ENCODE results near the gene COL4A3.

COL4A3 gene

GRCh38 chr2:227188292-227188691 is 23.9 kb downstream of the COL4A3 start:
- H3K4me3 ChIP-seq (ENCODE audit: low read depth in 1 of 2, low read length in 2 of 2): no peak overlapping the region
- H3K27me3 ChIP-seq (ENCODE audit: control insufficient read depth in 1 of 2, insufficient read depth in 2 of 2, low read length in 2 of 2): no peaks in the 10 kb centered on the region
- no peak overlapping the region for H3K9ac ChIP-seq (ENCODE audit: low read length)

GRCh38 chr2:227191367-227191766 is 26.9 kb downstream of the COL4A3 start:
- H3K27ac ChIP-seq (ENCODE audit: low read depth, low read length): no peak overlapping the region
- H3K9ac ChIP-seq (ENCODE audit: low read length): no peak overlapping the region
- H3K36me3 ChIP-seq (ENCODE audit: insufficient read depth, low read length): no peaks in the 10 kb centered on the region
- no peaks in the 10 kb centered on the region for H3K9me3 ChIP-seq (ENCODE audit: low read length)
- no peaks in the 10 kb centered on the region for H3K4me1 ChIP-seq (ENCODE audit: insufficient read depth, low read length)
- no peaks in the 10 kb centered on the region for H3K27me3 ChIP-seq (ENCODE audit: control insufficient read depth in 1 of 2, insufficient read depth in 2 of 2, low read length in 2 of 2)
- H3K4me3 ChIP-seq (ENCODE audit: low read depth in 1 of 2, low read length in 2 of 2): no peak overlapping the region

More at GRCh38 chr2:227188292-227188691, 23.9 kb downstream of the COL4A3 start:
- H3K36me3 ChIP-seq (ENCODE audit: insufficient read depth, low read length): no peaks in the 10 kb centered on the region
- no peaks in the 10 kb centered on the region for H3K4me1 ChIP-seq (ENCODE audit: insufficient read depth, low read length)
- H3K9me3 ChIP-seq (ENCODE audit: low read length): no peaks in the 10 kb centered on the region
- no peak overlapping the region for H3K27ac ChIP-seq (ENCODE audit: low read depth, low read length)

DNA sequence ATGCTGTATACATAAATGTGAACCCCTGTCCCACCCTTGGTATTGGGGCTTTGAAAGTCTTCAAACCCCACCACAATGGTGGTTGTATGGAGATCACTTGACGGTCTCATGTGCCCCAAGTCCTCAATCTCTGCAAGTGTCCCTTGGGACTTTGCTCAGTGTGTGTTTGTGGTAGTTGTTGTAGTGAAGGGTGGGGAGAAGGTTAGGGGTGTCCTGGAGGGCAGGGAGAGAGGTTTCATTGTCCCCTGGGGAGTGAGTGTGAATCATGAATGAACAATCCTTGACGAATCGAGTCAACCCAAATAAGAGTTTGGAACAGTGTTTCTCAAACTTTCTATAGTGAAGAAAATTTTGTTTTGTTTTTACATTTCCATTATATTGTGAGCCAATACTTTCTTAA is 28.1 kb downstream of the COL4A3 start:
- no peak overlapping the region for H3K9ac ChIP-seq (ENCODE audit: low read length)
- H3K36me3 ChIP-seq (ENCODE audit: insufficient read depth, low read length): no peaks in the 10 kb centered on the region
- H3K4me1 ChIP-seq (ENCODE audit: insufficient read depth, low read length): no peaks in the 10 kb centered on the region
- H3K27ac ChIP-seq (ENCODE audit: low read depth, low read length): no peak overlapping the region
- no peak overlapping the region for H3K4me3 ChIP-seq (ENCODE audit: low read depth in 1 of 2, low read length in 2 of 2)
- no peaks in the 10 kb centered on the region for H3K27me3 ChIP-seq (ENCODE audit: control insufficient read depth in 1 of 2, insufficient read depth in 2 of 2, low read length in 2 of 2)
- no peaks in the 10 kb centered on the region for H3K9me3 ChIP-seq (ENCODE audit: low read length)

GRCh38 chr2:227194219-227194618 is 29.8 kb downstream of the COL4A3 start:
- Histone ChIP-seq H3K4me3 (ENCODE audit: low read depth in 1 of 2, low read length in 2 of 2) (no peak overlapping the region), H3K27ac (ENCODE audit: low read depth, low read length) (no peak overlapping the region), H3K9ac (ENCODE audit: low read length) (no peak overlapping the region), H3K36me3 (ENCODE audit: insufficient read depth, low read length) (no peaks in the 10 kb centered on the region), H3K9me3 (ENCODE audit: low read length) (no peaks in the 10 kb centered on the region), H3K27me3 (ENCODE audit: control insufficient read depth in 1 of 2, insufficient read depth in 2 of 2, low read length in 2 of 2) (no peaks in the 10 kb centered on the region), H3K4me1 (ENCODE audit: insufficient read depth, low read length) (no peaks in the 10 kb centered on the region)

DNA sequence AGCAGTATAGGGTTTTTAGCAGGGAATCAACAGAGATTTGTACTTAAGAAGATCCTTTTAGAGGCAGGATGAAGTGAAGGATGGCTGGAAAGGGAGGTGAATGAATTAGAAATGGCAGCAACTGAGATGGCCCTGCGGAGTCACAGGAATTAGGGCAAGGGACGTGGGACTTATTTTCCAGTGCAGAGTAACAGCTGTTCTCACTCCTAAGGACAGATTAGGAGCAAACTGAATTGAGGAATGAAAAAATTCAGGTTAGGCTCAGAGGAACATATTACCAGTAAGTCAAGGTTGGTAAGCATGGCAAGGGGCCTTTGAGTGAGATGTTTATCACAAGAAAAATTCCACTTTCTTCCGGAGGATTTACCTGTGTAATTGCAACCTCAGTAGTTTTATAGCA is 34.4 kb downstream of the COL4A3 start:
- H3K9ac ChIP-seq (ENCODE audit: low read length): no peak overlapping the region
- H3K4me1 ChIP-seq (ENCODE audit: insufficient read depth, low read length): no peaks in the 10 kb centered on the region
- H3K9me3 ChIP-seq (ENCODE audit: low read length): no peaks in the 10 kb centered on the region
- no peak overlapping the region for H3K27ac ChIP-seq (ENCODE audit: low read depth, low read length)
- H3K27me3 ChIP-seq (ENCODE audit: control insufficient read depth in 1 of 2, insufficient read depth in 2 of 2, low read length in 2 of 2): no peaks in the 10 kb centered on the region
- H3K4me3 ChIP-seq (ENCODE audit: low read depth in 1 of 2, low read length in 2 of 2): no peak overlapping the region
- H3K36me3 ChIP-seq (ENCODE audit: insufficient read depth, low read length): no peaks in the 10 kb centered on the region

DNA sequence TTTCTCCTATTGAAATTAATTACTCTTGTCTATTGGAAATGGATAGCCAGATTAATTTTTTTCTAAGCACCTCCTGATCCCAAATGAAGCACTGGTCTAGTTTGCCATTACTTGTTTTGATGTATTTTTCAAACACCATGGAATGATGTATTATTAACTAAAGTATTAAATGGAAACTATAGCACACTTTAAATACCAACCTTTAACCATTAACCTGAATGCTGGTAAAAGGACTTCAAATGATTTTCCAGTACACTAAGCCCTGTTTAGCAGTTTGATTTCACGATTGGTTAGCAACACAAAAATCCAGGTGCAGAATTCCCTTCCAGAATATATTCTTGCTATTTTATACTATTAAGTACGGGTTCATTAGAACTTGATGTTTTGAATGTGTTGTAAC is 37.3 kb downstream of the COL4A3 start:
- Histone ChIP-seq H3K4me1 (ENCODE audit: insufficient read depth, low read length) (no peaks in the 10 kb centered on the region), H3K9ac (ENCODE audit: low read length) (no peak overlapping the region), H3K36me3 (ENCODE audit: insufficient read depth, low read length) (no peaks in the 10 kb centered on the region), H3K4me3 (ENCODE audit: low read depth in 1 of 2, low read length in 2 of 2) (no peak overlapping the region), H3K27me3 (ENCODE audit: control insufficient read depth in 1 of 2, insufficient read depth in 2 of 2, low read length in 2 of 2) (no peaks in the 10 kb centered on the region), H3K9me3 (ENCODE audit: low read length) (no peaks in the 10 kb centered on the region), H3K27ac (ENCODE audit: low read depth, low read length) (no peak overlapping the region)

DNA sequence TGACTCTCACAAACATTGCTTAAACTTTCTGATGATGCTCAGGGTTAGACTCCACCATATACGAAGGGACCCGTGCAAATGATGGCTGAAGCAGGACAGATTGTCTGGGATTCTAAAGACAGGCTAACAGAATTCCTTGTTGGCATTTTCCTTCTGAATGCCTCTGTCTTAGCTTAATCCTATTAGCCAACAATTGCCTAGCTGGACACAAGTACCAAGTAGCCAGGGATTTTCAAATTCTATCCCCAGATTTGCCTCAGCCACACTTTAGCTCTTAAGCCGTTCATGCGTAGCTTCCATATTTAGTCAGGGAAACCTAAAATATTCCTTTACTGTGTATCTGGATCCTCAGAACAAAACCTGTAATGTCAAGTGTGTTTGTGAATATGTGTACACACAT is 40.0 kb downstream of the COL4A3 start:
- no peaks in the 10 kb centered on the region for H3K4me1 ChIP-seq (ENCODE audit: insufficient read depth, low read length)
- H3K27me3 ChIP-seq (ENCODE audit: control insufficient read depth in 1 of 2, insufficient read depth in 2 of 2, low read length in 2 of 2): no peaks in the 10 kb centered on the region
- H3K4me3 ChIP-seq (ENCODE audit: low read depth in 1 of 2, low read length in 2 of 2): no peak overlapping the region
- no peak overlapping the region for H3K9ac ChIP-seq (ENCODE audit: low read length)
- H3K27ac ChIP-seq (ENCODE audit: low read depth, low read length): no peak overlapping the region
- H3K9me3 ChIP-seq (ENCODE audit: low read length): no peaks in the 10 kb centered on the region
- H3K36me3 ChIP-seq (ENCODE audit: insufficient read depth, low read length): no peaks in the 10 kb centered on the region

DNA sequence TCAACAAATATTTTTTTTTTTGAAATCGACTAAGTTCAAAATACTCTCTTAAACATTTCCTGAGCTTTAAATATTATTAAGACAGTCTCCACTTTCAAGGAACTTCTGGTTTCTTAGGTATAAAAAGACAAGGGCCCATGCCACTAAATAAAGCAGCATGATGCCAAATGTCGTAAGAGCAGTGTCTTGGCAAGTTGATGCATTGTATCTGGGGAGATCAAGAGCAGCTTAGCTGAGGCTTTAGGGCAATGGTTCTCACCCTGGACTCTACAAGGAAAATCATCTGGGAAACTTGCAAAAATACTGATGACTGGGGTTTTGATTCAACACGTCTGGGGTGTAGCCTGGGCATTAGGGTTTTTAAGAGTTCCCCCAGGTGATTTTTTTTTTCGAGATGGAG is 41.3 kb downstream of the COL4A3 start:
- H3K27me3 ChIP-seq (ENCODE audit: control insufficient read depth in 1 of 2, insufficient read depth in 2 of 2, low read length in 2 of 2): no peaks in the 10 kb centered on the region
- no peak overlapping the region for H3K27ac ChIP-seq (ENCODE audit: low read depth, low read length)
- H3K4me3 ChIP-seq (ENCODE audit: low read depth in 1 of 2, low read length in 2 of 2): no peak overlapping the region
- H3K4me1 ChIP-seq (ENCODE audit: insufficient read depth, low read length): no peaks in the 10 kb centered on the region
- no peaks in the 10 kb centered on the region for H3K9me3 ChIP-seq (ENCODE audit: low read length)
- no peaks in the 10 kb centered on the region for H3K36me3 ChIP-seq (ENCODE audit: insufficient read depth, low read length)
- H3K9ac ChIP-seq (ENCODE audit: low read length): no peak overlapping the region

DNA sequence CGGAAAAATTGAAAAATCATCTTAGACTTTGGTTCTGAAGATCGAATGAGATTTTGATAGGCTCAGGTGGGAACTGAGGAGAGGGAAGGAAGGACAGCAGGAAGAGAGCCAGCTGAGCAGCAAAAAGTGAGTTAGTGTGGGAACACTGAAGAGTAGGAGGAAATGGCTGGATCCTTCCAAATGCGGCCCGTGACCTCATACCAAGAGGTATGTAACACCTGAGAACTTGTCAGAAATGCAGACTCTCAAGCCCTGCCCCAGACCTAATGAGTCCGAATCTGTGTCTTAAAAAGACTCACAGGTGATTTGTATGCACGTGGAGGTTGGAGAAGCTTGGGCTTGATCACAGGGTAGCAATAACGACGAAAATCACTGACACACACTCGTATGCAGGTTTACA is 42.0 kb downstream of the COL4A3 start:
- no peak overlapping the region for H3K9ac ChIP-seq (ENCODE audit: low read length)
- H3K27me3 ChIP-seq (ENCODE audit: control insufficient read depth in 1 of 2, insufficient read depth in 2 of 2, low read length in 2 of 2): no peaks in the 10 kb centered on the region
- H3K36me3 ChIP-seq (ENCODE audit: insufficient read depth, low read length): no peaks in the 10 kb centered on the region
- H3K4me1 ChIP-seq (ENCODE audit: insufficient read depth, low read length): no peaks in the 10 kb centered on the region
- H3K4me3 ChIP-seq (ENCODE audit: low read depth in 1 of 2, low read length in 2 of 2): no peak overlapping the region
- H3K27ac ChIP-seq (ENCODE audit: low read depth, low read length): no peak overlapping the region
- H3K9me3 ChIP-seq (ENCODE audit: low read length): no peaks in the 10 kb centered on the region

DNA sequence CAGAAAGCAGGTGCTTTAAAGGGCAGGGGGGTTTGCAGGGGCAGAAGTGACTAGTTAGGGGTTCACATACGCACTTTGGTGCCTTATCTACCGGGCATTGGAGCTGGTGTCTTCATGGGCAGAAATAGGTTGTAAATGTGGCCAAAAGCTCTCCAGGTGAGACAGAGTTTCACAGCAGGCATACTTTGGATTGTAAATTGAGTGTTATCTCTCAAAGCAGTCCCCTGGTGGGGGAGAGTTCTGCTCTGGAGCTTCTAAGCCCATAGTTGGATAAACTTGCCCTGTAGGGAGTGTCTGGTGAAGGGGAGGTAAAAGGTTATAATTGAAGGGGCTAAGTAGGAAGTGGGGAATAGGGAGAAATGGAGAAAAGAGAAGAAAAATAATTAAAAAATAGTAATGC is 43.1 kb downstream of the COL4A3 start:
- H3K4me3 ChIP-seq (ENCODE audit: low read depth in 1 of 2, low read length in 2 of 2): no peak overlapping the region
- no peaks in the 10 kb centered on the region for H3K4me1 ChIP-seq (ENCODE audit: insufficient read depth, low read length)
- H3K9ac ChIP-seq (ENCODE audit: low read length): no peak overlapping the region
- H3K27me3 ChIP-seq (ENCODE audit: control insufficient read depth in 1 of 2, insufficient read depth in 2 of 2, low read length in 2 of 2): no peaks in the 10 kb centered on the region
- no peak overlapping the region for H3K27ac ChIP-seq (ENCODE audit: low read depth, low read length)
- H3K36me3 ChIP-seq (ENCODE audit: insufficient read depth, low read length): no peaks in the 10 kb centered on the region
- no peaks in the 10 kb centered on the region for H3K9me3 ChIP-seq (ENCODE audit: low read length)

DNA sequence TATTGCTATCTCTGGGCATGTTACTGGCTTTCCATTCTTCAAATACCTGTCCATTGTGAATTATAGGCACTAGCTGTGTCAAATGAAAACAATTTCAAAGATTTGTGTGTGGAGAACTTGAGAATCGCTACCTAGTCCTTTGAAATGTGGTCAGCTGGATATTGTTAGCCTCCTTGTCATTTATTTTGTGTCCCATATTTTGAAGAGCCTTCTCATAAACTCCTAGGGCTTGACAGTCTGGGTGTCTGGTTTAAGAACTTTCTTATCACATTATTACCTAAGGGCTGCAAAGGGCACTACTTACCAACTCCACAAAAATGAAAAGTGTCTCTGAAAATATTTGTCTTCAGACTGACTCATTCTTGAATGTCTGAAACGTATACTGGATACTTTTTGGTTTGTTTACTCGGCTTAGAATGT is 50.2 kb downstream of the COL4A3 start:
- Histone ChIP-seq H3K27ac (ENCODE audit: low read depth, low read length) (no peak overlapping the region), H3K4me1 (ENCODE audit: insufficient read depth, low read length) (no peaks in the 10 kb centered on the region), H3K9me3 (ENCODE audit: low read length) (no peaks in the 10 kb centered on the region), H3K4me3 (ENCODE audit: low read depth in 1 of 2, low read length in 2 of 2) (no peak overlapping the region), H3K27me3 (ENCODE audit: control insufficient read depth in 1 of 2, insufficient read depth in 2 of 2, low read length in 2 of 2) (no peaks in the 10 kb centered on the region), H3K9ac (ENCODE audit: low read length) (no peak overlapping the region), H3K36me3 (ENCODE audit: insufficient read depth, low read length) (no peaks in the 10 kb centered on the region)

- Histone ChIP-seq H3K27ac (ENCODE audit: low read depth, low read length) (no peak overlapping the region), H3K36me3 (ENCODE audit: insufficient read depth, low read length) (no peaks in the 10 kb centered on the region), H3K9ac (ENCODE audit: low read length) (no peak overlapping the region), H3K27me3 (ENCODE audit: control insufficient read depth in 1 of 2, insufficient read depth in 2 of 2, low read length in 2 of 2) (no peaks in the 10 kb centered on the region), H3K9me3 (ENCODE audit: low read length) (no peaks in the 10 kb centered on the region), H3K4me3 (ENCODE audit: low read depth in 1 of 2, low read length in 2 of 2) (no peak overlapping the region), H3K4me1 (ENCODE audit: insufficient read depth, low read length) (no peaks in the 10 kb centered on the region)
These were observed 55.1 kb downstream of the COL4A3 start for GRCh38 chr2:227219312-227220105.

Measured in muscle layer of colon (tissue), 2 donors.